ENCODE results near the gene LNX2.

LNX2 gene

DNA sequence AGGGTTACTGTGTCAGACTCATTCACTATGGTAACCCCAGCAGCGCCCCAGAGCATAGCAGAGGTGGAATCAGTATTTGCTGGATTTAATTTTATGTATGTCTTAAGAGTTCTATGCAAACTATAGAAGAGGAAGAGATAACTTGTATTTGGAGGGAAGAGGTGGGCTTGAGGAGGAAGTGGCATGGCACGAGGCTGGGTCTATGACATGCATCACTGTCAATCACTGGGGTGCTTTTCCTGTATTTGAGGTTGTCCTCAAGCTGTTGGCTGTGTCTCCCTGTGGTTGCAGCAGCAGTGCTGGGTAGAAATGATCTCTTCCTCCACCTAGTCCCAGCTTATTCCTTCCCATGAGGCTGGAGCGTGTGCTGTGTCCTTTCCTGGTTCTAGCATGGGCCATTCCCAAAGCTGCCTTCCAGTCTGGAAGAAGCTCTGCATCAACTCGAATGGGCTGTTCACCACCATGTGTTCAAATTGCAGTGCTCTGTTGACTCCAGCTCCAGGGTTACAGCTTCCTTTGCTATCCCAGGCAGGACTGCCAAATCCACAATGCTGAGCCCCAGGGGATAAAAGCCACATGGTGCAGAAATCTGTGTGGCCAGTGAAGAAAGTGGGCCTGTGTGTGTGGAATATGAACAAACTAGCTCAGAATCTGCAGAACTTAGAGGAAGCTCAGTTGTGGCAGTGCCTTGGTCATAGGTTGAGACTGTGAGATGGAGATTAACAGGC, 96.8 kb downstream of the LNX2 start:
- no peak overlapping the region for H3K27ac ChIP-seq (ENCODE audit: poor library complexity, severe bottlenecking)
- no peak overlapping the region for H3K4me3 ChIP-seq (ENCODE audit: severe bottlenecking)
- H3K9me3 ChIP-seq (ENCODE audit: severe bottlenecking) = no peaks in the 10 kb centered on the region
- ATAC-seq (ENCODE audit: low read depth) = no peak
- no peak for DNase-seq (ENCODE audit: low spot score)
- no peaks in the 10 kb centered on the region for H3K36me3 ChIP-seq (ENCODE audit: low read depth)
- no peaks in the 10 kb centered on the region for H3K4me1 ChIP-seq (ENCODE audit: insufficient read depth, poor library complexity, severe bottlenecking)
- TF ChIP-seq, protein P1, sequence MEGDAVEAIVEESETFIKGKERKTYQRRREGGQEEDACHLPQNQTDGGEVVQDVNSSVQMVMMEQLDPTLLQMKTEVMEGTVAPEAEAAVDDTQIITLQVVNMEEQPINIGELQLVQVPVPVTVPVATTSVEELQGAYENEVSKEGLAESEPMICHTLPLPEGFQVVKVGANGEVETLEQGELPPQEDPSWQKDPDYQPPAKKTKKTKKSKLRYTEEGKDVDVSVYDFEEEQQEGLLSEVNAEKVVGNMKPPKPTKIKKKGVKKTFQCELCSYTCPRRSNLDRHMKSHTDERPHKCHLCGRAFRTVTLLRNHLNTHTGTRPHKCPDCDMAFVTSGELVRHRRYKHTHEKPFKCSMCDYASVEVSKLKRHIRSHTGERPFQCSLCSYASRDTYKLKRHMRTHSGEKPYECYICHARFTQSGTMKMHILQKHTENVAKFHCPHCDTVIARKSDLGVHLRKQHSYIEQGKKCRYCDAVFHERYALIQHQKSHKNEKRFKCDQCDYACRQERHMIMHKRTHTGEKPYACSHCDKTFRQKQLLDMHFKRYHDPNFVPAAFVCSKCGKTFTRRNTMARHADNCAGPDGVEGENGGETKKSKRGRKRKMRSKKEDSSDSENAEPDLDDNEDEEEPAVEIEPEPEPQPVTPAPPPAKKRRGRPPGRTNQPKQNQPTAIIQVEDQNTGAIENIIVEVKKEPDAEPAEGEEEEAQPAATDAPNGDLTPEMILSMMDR (IDR thresholded peaks at IDR 0.05; ENCODE audit: poor library complexity, severe bottlenecking) = no peak
- H3K27me3 ChIP-seq (ENCODE audit: insufficient read depth, poor library complexity, severe bottlenecking) = peaks cover 6% of the 10 kb centered on the region

- Histone ChIP-seq H3K9me3 (ENCODE audit: severe bottlenecking) (no peaks in the 10 kb centered on the region), H3K4me3 (ENCODE audit: severe bottlenecking) (no peak overlapping the region), H3K27ac (ENCODE audit: poor library complexity, severe bottlenecking) (no peak overlapping the region), H3K4me1 (ENCODE audit: insufficient read depth, poor library complexity, severe bottlenecking) (no peaks in the 10 kb centered on the region), H3K36me3 (ENCODE audit: low read depth) (no peaks in the 10 kb centered on the region), H3K27me3 (ENCODE audit: insufficient read depth, poor library complexity, severe bottlenecking) (peaks cover 13% of the 10 kb centered on the region)
- ATAC-seq (ENCODE audit: low read depth) = no peak
- DNase-seq (ENCODE audit: low spot score) = no peak
- TF ChIP-seq, protein P1 (IDR thresholded peaks at IDR 0.05; ENCODE audit: poor library complexity, severe bottlenecking) = no peak
Observed at GRCh38 chr13:27522847-27523246, 97.5 kb downstream of the LNX2 start.

GRCh38 chr13:27516103-27516502, 104.2 kb downstream of the LNX2 start:
- H3K27me3 ChIP-seq (ENCODE audit: insufficient read depth, poor library complexity, severe bottlenecking) = peaks cover 13% of the 10 kb centered on the region

GRCh38 chr13:27510082-27510481, 110.2 kb downstream of the LNX2 start:
- TF ChIP-seq, protein P1 (IDR thresholded peaks at IDR 0.05; ENCODE audit: poor library complexity, severe bottlenecking) = no peak
- Histone ChIP-seq H3K4me1 (ENCODE audit: insufficient read depth, poor library complexity, severe bottlenecking) (no peaks in the 10 kb centered on the region), H3K27me3 (ENCODE audit: insufficient read depth, poor library complexity, severe bottlenecking) (no peaks in the 10 kb centered on the region), H3K4me3 (ENCODE audit: severe bottlenecking) (no peak overlapping the region), H3K36me3 (ENCODE audit: low read depth) (no peaks in the 10 kb centered on the region), H3K9me3 (ENCODE audit: severe bottlenecking) (no peaks in the 10 kb centered on the region), H3K27ac (ENCODE audit: poor library complexity, severe bottlenecking) (no peak overlapping the region)
- no peak for DNase-seq (ENCODE audit: low spot score)
- no peak for ATAC-seq (ENCODE audit: low read depth)

More at GRCh38 chr13:27516103-27516502, 104.2 kb downstream of the LNX2 start:
- no peak for DNase-seq (ENCODE audit: low spot score)
- TF ChIP-seq, protein P1 (IDR thresholded peaks at IDR 0.05; ENCODE audit: poor library complexity, severe bottlenecking) = no peak
- ATAC-seq (ENCODE audit: low read depth) = no peak
- Histone ChIP-seq H3K36me3 (ENCODE audit: low read depth) (no peaks in the 10 kb centered on the region), H3K9me3 (ENCODE audit: severe bottlenecking) (no peaks in the 10 kb centered on the region), H3K4me3 (ENCODE audit: severe bottlenecking) (no peak overlapping the region), H3K27ac (ENCODE audit: poor library complexity, severe bottlenecking) (no peak overlapping the region), H3K4me1 (ENCODE audit: insufficient read depth, poor library complexity, severe bottlenecking) (no peaks in the 10 kb centered on the region)

DNA sequence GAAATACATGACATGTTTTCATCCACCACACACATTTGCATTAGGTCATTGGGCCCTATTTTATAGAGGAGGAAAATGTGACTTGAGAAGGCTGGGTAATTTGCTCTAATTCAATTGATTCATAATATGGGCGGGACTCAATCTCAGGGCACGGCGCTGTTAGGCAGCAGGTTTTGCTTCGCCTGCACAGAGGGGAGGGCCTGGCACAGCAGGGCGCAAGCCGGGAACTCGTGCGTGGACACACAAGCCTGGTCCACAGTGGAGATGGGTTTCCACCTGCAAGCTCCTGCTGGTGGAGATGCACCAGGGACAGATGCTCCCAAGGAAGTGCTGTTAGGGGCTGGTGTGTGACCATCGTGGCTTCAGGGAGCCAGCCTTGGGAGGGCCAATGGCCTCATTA, 111.5 kb downstream of the LNX2 start:
- ATAC-seq (ENCODE audit: low read depth) = no peak
- TF ChIP-seq, protein P1 (IDR thresholded peaks at IDR 0.05; ENCODE audit: poor library complexity, severe bottlenecking) = no peak
- no peaks in the 10 kb centered on the region for H3K27me3 ChIP-seq (ENCODE audit: insufficient read depth, poor library complexity, severe bottlenecking)

More for the DNA sequence above, 111.5 kb downstream of the LNX2 start:
- no peaks in the 10 kb centered on the region for H3K36me3 ChIP-seq (ENCODE audit: low read depth)
- H3K4me1 ChIP-seq (ENCODE audit: insufficient read depth, poor library complexity, severe bottlenecking) = no peaks in the 10 kb centered on the region
- H3K27ac ChIP-seq (ENCODE audit: poor library complexity, severe bottlenecking) = no peak overlapping the region
- no peak overlapping the region for H3K4me3 ChIP-seq (ENCODE audit: severe bottlenecking)
- no peak for DNase-seq (ENCODE audit: low spot score)
- H3K9me3 ChIP-seq (ENCODE audit: severe bottlenecking) = no peaks in the 10 kb centered on the region

Data from RWPE2 (cell line).